T-helper 2 cell treated with Interferon-gamma antibody and Interleukin-4, amounts not matched to agents 100 ng/mL and 5 ng/mL, for 36 hours (primary cell): ENCODE results near the gene CTCFL. TPM values are rescaled to one million over a fixed set of nuclear protein-coding genes. Genes with fewer than 3 reads are reported as not detected.

ENCODE experiments used
- intact Hi-C: fragments of 100-400 bp; cut with micrococcal nuclease; formaldehyde crosslinking; loops from one replicate; pipeline ENCODE4 v1.15.1; 2023
- total RNA-seq: library from RNA; stranded (reverse); gene quantifications from 2 replicates; pipeline ENCODE4 v1.2.3, GENCODE V29; 2022

Gene CTCFL
- total RNA-seq, 1 donor from 2014 or later, result not detected

DNA sequence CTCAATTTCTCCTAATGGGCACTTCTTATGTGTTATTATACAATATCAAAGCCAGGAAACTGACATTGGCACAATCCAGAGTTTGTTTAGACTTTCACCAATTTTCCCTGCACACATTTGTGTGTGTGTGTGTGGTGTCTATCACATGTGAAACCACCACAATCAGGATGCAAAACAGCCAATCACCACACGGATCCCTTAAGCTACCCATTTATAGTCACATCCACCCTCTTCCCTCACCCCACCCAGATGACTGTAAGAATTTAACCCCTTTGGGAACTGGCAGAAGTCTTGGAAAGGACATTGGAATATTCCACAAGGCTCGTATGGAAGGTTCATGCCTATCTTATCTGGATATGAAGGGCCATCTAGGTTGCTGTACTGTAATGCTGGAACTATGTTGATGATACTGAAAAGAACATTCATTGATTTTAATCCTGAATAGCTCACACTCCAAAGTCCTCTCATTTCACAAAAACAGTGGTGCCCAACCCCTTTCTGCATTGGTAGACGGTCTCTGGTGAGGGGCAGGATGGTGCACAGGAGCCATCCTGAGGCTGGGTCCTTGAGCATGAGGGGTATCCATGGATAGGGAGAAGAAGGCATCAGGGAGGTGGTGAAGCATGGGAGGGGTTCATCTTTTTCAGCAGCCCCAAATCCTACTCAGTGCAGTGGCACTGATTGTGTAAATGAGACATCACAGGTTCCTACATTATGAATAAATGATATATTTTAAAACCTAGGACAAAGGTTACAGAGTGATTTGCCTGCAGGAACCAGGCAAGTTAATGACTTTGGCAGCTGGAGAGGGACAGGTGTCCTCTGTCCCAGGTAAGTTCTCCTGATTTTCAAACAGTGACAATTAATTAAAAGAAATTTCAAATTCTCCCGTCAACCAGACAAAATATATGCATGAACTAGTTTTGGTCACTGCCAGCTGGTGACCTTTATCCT lies 12.1 kb upstream of the CTCFL start:
- intact Hi-C loops, result no loop called here

DNA sequence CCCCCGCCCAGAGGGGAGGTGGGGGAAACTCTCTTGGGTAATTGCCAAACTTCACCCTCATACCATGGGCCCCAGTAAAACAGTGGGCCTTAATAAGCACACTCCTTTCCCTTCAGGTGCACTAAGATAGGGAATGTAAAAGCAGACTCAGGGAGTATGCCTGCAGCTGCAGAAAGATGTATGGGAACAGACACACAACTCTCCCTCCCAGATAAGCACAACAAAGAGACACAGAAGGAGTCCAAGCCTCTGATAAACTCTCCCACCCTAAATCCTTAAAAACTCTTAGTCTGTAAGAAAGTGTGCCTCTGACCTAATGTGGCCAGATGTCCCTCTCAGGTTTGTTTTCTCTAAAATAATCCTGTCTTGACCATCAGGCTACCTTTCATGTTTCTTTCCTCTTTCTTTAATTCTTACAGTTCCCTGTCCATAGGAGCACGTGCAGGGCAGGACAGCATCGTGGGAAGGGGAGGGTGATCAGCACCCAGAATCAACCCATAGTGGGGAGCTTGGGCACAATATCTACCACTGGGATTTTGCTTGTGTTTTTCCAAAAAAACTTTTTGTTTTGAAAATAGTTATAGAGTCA lies 11.3 kb upstream of the CTCFL start:
- intact Hi-C loops, result no loop called here

DNA sequence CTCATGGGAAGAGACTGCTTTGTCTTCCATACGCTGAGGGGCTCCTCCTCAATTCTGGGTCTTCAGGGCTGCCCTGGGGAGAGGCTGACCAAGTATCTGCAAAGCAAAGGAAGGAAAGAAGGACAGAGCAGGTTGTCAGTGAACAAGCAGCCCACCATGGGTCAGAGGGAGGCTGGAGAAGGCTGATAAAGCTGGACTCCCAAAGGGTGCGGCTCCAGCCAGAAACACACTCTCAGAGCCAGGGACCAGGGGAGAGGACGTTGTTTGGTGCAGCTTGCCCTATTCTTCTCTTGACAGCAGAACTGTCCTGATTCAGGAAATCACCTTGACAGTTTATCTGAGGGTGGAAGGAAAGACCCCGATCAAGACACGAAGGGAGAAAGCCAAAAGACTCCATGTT lies 10.4 kb upstream of the CTCFL start:
- intact Hi-C loops, result no loop called here

DNA sequence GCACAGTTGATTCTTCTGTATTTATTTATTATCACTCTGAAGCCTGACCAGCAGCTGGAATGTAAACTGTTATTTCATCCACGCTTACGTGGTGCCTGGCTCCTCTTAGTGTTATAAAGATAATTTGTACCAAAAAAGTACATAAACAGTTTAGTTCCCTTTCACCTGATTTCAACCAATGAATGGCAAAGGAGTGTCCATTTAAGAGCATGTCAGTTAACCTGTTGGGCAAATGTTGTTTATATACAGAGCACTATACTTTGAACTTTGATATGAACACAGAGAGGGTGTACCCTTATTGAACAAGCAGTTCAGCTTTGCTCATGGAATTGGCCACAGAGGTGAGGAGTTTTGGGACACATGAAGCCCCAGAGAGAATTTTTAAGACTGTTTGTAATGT lies 7.2 kb upstream of the CTCFL start:
- intact Hi-C loops, result no loop called here

DNA sequence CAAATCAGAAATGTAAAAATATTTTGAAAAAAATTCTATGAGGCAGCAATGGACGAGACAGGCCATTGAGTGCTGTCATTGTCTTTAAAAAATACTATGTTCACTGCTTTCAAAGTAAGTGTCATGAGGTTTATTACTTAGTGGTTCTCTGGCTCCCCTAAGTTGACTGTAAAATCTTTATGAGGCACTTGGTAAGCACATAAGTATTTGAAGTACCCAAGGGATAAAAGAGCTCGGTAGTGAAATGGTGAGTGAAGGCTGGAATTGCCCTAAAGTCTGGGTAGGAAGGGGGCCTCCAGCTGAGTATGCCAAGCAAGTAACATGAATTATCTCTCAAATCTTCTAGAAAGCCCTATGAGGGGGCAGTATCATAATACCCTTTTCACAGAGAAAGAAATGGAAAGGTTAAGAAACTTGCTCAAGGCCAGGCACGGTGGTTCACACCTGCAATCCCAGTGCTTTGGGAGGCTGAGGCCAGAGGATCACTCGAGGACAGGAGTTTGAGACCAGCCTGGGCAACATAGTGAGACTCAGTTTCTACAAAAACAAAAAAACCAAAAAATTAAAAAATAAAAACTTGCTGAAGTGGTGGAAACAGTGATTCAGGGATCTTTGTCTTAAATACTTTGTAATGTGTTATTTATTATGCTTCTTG lies 5.5 kb upstream of the CTCFL start:
- intact Hi-C loops, result no loop called here

DNA sequence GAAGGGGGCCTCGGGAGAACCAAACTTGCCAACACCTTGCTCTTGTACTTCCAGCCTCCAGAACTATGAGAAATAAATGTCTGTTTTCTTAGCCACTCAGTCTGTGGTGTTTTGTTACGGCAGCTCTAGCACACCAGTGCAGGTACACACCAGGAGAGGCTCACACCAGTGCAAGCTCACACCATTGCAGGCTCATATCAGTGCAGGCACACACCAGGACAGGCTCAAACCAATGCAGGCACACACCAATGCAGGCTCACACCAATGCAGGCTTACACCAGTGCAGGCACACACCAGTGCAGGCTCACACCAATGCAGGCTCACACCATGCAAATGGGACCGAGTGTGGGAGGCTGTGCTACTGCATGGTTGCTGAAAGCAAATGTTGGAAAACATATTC lies 4.9 kb upstream of the CTCFL start:
- intact Hi-C loops, result no loop called here

DNA sequence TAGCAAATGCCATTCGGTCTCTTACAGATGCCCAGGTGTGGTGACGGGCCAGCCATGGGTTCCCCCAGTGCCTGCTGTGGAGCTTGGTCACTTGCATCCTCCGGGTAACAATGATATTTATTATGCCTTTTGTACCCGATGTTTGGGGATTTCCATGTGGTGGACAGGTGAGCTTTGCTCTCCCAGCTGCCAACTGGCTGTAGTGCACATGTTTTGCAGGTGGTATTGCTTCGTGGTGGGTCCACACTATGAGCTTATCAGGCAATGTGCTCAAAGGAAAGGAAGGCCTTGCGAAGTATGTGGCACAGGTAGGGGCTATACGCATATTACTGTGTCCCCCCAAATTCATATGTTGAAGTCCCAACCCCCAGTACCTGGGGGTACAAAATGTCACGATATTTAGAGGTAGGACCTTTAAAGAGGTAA lies 4.2 kb upstream of the CTCFL start:
- intact Hi-C loops, result no loop called here

DNA sequence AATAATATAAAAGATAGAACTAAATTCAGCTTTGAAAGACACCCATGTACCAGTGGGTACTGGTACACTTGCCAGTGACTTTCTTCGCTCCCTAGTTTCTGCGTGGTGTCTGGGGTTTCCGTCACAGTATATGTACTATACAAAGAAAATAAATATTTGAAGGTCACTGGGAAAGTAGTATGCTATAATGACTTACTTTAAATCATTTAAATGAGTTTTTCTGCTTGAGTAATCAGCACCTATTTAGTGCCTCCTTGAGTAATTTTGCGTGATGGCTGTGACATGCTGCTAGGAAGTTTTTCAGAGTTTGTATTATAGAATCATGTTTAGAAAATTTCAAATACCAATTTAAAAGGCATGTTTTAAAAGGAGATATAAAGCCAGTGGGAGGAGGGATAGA lies 3.2 kb upstream of the CTCFL start:
- intact Hi-C loops, result no loop called here

DNA sequence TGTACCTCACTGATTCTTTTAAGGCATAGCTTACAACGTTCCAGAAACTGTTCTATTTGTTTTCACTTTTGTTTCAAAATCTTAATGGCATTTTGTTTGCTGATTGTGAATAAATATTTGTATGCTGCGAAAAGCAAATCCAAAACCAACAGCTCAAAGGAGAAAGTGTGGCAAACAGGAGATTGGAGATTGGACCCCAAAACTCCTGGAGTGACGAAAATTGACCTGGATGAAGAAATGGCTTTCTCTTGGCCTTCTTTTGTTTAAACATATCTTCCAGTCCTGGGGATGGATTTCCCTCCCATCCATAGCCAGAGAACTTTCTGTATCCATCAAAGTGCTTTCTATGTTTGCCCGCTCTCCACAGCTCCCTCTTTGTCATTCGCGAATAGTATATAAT lies 2.8 kb upstream of the CTCFL start:
- intact Hi-C loops, result no loop called here

DNA sequence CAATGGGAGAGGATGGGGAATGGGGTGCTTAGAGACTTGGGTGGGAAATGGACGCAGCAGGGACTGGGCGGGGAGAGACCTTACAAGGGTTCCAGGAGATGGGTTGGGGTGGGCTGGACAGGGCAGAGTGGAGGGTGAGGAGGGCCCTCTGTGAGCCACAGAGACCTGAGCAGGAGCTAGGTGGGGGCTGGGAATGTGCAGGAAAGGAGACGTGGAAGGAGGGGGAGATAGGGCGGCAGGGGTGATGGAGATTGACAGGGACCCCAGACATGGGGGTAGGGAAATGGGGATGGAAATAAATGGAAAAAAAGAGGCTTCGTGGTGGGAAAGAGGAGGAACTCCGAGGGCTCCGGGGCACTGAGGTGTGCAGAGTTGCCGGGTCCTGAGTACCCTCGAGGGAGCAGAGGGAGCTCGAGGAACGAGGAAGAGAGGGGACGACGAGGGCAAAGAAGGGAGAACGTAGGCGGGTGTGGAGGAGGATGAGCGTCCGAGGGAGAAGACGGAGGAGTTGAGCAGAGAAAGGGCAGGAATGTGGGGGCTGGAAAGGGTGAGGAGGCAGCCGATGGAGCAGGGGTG lies 2.0 kb upstream of the CTCFL start:
- intact Hi-C loops, result no loop called here

DNA sequence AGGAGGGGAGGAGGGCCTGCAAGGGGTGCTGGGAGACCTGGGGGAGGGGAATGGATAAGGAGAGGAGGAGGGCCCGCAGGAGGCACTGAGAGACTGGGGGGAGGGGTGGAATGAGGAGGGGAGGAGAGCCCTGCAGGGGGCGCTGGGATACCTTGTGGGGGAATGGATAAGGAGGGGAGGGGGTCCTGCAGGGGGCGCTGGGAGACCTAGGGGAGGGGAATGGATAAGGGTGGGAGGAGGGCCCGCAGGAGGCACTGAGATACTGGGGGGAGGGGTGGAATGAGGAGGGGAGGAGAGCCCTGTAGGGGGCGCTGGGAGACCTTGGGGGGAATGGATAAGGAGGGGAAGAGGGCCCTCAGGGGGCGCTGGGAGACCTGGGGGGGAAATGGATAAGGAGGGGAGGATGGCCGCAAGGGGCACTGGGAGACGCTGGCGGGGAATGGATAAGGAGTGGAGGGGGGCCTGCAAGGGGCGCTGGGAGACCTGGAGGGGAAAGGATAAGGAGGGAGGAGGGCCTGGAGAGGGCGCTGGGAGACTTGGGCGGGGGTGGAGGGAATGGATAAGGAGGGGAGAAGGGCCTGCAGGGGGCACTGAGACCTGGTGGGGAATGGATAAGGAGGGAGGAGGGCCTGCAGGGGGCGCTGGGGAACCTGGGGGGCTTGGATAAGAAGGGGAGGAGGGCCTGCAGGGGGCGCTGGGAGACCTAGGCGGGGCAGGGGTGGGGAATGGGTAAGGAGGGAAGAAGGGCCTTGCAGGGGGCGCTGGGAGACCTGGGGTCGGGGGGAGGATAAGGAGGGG lies 1.3 kb upstream of the CTCFL start:
- intact Hi-C loops, result no loop called here

DNA sequence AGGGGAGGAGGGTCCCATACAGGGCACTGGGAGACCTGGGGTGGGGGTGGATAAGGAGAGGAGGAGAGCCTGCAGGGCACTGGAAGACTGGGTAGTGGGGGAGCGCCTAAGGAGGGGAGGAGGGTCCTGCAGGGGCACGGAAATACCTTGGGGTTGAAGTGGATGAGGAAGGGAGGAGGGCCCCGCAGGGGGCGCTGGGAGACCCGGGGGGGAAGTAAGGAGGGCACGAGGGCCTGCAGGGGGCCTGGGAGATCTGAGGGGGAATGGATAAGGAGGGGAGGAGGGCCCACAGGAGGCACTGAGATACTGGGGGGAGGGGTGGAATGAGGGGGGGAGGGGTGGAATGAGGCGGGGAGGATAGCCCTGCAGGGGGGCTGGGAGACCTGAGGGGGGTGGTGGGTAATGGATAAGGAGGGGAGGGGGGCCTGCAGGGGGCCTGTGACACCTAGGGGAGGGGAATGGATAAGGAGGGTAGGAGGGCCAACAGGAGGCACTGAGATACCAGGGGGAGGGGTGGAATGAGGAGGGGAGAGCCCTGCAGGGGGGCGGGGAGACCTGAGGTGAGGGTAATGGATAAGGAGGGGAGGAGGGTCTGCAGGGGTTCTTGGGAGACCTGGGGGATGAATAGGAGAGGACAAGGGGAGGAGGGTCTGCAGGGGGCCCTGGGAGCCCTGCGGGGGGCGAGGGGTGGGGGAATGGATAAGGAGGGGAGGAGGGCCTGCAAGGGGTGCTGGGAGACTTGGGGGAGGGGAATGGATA lies 567 bp upstream of the CTCFL start:
- intact Hi-C loops, result no loop called here

DNA sequence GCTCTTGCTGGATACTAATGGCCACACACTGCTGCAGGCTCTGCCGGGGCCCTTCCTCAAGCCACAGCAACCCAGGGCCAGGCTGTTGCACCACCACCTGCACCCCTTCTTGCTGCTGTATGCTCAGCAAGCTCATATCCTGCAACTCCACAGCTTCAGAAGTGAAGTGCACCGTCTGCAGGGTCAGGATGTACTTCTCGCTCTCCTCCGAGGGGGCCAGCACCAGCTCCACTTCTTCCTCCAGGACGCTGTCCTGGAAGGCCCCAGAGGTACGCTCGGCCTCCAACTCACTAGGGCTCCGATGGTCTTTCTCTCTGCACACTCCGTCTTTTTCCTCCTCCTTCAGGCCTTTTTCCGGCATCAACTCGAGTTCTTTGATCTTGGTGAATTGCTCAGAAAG lies 1.2 kb downstream of the CTCFL start:
- intact Hi-C loops, result no loop called here

DNA sequence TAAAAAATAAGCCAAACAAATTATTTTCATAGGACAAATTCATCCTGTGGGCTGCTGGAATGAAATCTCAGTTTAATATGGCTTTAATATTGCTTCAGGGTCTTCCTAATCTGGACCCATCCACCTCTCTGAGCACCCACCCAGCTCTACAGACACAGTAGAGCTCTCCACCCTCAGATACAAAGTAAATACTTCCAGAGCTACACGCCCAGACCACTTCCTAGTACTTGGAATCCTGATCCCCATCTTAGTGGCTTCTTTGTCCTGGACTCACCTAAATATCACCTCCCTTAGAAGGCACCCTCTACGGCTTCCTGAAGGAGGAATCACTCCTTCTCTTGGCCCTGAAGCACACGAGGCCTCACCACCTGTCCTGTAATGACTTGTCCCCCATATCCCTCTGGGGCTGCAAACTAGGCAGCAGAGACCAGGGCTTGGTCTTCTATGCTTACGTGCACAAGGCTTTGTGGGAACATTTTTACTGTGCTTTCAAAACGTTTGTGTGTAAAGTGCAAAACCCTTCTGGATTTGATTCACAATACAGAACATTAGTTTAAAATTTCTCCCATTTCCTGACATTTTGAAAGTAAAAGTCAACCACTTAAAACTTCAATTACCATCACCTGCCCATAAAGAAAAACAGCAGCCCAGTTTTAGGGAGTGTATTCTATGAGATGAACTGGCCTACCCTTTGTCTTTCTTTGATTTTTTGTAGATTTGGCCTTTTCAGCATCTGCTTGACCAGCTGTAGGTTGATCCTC lies 2.4 kb downstream of the CTCFL start:
- intact Hi-C loops, result no loop called here

DNA sequence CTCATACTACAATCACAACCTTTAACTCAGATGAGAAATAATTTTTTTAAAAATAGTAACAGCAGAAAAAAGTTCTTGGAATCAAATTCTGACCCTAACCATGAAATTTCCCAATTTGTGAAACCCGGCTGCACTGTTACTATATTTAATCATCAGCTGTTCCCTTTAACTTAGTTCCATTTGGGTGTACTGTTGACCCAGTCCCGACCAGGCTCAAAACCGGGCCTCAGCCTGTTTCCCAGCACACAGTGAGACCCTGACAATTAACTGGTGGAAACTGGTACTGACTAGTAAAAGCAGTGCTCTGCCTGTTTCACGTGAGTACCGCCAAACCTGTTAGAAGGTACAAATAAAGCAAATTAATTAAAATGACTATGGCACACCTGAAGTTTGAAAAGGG lies 7.0 kb downstream of the CTCFL start:
- intact Hi-C loops, result loop anchor here (10.0 kb wide), 1 partner anchor 687 kb away; no protein-coding TSS in a partner anchor

DNA sequence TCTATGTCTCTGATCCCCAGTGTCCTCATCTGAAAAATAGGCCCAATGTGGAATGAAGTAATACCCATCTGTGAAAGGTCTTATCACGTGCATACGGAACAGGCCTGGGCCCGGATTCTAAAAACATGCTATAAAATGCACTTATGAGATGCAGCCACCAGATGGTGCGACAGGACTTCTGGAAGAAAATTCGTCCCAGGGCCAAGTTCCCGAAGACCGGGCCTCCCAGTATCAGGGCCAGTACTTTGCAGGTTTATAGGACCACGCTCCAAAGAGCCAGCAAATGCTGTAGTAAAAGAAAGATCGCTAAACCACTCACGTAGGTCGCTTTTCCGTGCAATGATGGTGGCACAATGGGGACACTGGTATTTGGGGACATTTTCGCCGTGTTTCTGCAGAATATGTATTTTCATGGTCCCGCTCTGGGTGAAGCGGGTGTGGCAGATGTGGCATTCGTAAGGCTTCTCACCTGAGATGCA lies 10.6 kb downstream of the CTCFL start:
- intact Hi-C loops, result loop anchor here (1.0 to 10.0 kb wide), 2 partner anchors 80 to 690 kb away; no protein-coding TSS in a partner anchor

DNA sequence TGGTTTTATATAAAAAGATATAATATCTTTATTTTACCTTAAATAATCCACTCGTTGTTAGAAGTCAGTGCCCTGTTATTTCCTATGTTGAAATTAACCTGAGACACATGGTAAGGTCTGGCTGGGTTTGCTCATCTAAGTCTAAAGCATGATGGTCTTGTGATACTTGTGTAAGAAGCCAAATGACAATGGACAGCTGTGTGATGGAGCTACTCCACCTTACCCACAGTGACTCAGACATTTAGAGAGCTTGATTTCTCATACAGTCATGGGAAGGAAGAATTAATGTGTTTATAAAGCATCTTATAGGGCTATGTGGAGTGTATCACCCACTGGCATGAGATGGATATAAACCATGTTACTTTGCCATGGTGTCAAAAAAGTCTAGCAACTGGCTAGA lies 11.7 kb downstream of the CTCFL start:
- intact Hi-C loops, result loop anchor here (10.0 kb wide), 1 partner anchor 692 kb away; no protein-coding TSS in a partner anchor

DNA sequence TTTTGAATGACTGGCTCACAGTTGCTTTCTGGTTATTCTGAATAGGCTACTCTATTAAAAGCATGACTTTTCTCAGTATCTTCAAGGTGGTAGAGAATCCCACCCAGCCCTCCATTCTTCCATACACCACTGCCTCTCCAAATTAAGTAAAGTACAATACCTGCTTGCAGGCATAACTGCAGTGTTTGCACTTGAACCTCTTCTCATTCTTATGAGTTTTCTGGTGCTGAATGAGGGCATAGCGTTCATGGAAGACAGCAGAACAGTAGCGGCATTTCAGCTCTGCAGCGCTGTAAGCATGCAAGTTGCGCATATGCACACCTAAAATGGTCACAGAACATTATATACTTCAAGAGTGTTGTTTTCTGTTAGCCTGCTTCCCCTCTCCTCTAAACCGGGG lies 12.5 kb downstream of the CTCFL start:
- intact Hi-C loops, result loop anchor here (10.0 kb wide), 1 partner anchor 692 kb away; no protein-coding TSS in a partner anchor

DNA sequence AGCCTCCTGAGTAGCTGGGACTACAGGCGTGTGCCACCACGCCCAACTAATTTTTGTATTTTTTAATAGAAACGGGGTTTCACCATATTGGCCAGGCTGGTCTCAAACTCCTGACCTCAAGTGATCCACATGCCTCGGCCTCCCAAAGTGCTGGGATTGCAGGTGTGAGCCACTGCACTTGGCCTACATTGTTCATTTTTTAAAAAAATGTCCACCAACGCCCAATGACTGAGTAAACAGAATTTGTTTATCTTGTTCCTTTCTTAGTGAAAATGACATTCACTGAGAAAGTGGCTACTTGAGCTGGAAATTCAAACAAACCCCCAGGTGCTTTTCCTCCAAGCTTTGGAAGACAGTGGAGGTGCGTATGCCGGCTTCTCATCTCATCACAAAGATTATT lies 13.2 kb downstream of the CTCFL start:
- intact Hi-C loops, result loop anchor here (10.0 kb wide), 1 partner anchor 693 kb away; no protein-coding TSS in a partner anchor
